ENCODE measurements around the gene SPATA31D1.

SPATA31D1 gene

DNA sequence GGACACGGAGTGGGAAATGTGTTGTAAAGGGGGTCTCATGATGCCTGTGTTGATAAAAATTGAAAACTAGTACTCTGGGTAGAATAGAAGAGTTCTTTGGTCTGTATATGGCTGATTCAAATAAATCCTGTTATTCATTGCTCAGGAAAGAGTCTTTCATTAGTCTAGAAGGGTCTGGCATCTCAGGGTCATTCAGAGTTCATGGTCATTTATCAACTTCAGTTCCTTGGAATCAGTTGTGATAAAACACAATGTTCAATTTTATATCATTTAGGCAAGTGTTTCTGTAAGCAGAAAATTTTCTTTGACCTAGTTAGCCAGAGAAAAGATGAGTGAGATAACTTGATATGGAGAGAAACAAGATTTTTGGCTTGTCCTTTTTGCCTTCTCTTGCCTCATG lies 36.3 kb downstream of the SPATA31D1 start:
- no peak for DNase-seq

DNA sequence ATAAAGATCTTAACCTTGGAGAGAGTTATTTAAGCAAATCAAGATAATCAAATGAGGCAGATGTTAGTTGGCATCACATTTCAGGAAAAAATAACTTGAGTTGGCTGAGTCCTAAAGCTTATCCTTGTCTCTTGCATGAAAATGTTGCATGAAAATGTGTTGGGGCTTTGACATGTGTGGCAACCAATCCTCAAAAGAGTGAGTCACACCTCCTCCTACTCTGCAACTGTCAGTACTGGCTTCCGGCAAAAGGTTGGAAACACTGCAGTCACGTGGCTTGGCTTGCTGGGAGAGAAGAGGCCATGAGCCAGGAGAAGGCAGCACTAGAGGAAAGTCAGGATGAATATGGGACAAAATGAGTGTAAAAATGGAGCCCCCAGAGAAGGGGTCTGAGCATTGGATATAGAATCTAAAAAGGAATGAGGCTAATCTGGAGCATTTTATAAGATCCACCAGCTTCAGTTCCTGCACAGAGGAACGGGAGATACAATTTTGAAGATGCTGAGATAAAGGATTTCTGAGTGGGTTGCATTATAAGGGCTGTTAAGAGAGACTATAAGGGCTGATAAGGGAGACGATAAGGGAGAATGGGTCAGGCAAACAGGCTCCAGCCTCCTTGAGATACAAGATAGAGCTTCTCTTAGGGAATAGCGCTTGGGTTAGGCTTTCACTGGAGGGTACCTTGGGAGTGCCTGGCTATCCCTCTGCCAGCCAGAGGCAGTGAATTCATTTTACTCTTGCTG lies 43.1 kb downstream of the SPATA31D1 start:
- DNase-seq = no peak

DNA sequence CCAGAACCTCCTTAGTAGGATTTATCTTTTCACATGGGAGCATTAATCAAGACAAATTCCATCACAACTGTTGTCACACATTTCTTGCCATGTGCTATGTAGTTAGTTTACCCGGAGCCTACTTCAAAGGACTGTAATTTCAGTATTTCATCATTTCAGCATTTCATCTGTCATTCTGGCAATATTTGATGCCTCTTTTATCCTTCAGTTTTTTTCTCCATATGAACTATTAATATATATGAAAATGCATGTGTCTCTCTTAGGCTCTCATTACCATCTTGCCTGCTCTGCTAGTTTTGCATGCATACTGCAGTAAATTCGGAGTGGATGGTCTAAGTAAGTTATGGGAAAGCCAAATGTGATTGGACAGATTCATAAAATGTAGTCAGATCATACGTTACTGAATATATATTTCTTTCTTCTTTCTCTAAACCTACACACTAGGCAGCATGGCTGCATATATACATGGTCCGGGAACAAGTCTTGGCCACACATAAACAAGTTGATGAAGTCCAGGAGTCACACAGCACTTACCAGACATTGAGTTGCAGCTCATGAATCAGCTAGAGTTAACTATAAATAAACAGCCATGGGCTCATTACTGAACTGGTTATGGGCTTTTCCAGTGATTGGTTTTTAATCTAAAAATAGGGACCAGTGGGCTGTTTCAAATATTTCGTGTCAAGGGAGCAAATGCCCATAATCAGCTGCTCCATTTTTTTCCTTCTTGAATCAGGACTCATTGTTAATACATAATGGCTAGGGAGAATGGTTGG lies 46.6 kb downstream of the SPATA31D1 start:
- no peak for DNase-seq

DNA sequence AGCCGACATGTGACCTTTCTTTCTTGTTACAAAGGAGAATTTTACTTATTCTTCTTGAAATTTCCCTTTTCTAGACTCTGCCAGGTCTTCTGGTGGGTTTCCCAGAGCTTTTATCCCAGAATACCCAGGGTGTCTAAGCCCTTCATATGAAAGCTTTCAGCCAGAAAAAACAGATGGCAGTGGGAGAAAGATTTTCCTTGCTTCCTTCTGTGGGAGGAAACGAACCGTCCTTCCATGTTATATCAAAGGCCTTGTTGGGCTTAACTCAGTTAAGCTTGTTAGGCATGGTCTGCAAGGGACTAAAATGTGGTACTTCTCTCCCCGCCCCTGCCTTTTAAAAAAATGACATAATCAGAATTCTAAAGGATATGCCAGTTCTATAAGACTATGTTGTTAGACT lies 47.5 kb downstream of the SPATA31D1 start:
- DNase-seq = no peak

DNA sequence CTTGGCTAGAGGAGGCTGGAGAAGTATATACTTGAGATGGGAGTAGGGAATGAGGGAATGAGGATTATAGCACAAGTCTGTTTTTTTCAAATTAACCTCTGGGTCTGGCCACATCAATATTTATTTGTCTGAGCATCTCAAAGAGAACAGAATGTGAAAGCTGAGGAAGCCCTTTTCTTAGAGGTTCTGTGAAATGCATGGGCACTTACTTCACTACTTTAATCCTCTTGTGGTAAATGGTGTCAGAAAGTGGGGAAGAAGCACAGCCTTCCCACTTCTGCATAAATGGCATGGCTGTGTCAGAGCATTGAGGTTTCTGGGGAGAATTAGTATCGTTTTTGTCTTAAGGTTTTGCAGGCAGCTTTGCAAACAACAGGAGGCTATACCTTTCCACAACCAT lies 48.6 kb downstream of the SPATA31D1 start:
- no peak for DNase-seq

DNA sequence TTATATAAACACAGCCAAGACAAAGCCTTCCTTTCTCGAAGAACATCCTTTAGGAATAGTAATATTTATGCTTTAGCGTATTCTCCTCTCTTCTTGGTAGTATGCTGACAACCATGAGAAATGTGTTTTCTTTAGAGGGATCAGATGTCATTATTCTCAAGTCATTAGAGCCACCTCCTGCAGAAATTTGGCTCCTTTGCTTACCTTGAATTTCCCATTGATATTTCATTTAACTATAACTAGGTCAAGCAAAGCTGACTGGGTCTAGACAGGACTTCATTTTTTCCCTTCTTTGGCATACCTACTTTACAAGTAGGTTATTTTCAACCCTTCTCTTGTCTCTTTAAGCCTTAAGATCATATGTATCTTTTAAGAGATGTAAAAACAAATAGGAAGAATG lies 50.3 kb downstream of the SPATA31D1 start:
- no peak for DNase-seq

Data from NCI-H1694 treated with DMSO at 0.1 percent for 48 hours (cell line).